H1 (cell line): ENCODE measurements around the gene HNRNPU.

Experiments used
- KDM1A ChIP-seq: fragments of 200-600, 300-600 bp; sonication (generic); IDR thresholded peaks from 2 replicates; pipeline ENCODE4 v1.7.1; 2016; ENCODE audit warnings: mild to moderate bottlenecking, low read length, borderline replicate concordance
- TF ChIP-seq, protein P1 (sequence below), 3 experiments: IDR thresholded peaks; 1 replicate in 2 of 3; 2 replicates in 1 of 3; pipeline versions ENCODE4 v1.5.1 to v1.6.1; 2011; ENCODE audit warnings: low read length in 3 of 3, mild to moderate bottlenecking in 3 of 3, inconsistent platforms in 2 of 3, low read depth in 1 of 3, moderate library complexity in 1 of 3; ENCODE audit not compliant: insufficient read depth in 1 of 3; ENCODE audit errors: control extremely low read depth in 1 of 3

DNA sequence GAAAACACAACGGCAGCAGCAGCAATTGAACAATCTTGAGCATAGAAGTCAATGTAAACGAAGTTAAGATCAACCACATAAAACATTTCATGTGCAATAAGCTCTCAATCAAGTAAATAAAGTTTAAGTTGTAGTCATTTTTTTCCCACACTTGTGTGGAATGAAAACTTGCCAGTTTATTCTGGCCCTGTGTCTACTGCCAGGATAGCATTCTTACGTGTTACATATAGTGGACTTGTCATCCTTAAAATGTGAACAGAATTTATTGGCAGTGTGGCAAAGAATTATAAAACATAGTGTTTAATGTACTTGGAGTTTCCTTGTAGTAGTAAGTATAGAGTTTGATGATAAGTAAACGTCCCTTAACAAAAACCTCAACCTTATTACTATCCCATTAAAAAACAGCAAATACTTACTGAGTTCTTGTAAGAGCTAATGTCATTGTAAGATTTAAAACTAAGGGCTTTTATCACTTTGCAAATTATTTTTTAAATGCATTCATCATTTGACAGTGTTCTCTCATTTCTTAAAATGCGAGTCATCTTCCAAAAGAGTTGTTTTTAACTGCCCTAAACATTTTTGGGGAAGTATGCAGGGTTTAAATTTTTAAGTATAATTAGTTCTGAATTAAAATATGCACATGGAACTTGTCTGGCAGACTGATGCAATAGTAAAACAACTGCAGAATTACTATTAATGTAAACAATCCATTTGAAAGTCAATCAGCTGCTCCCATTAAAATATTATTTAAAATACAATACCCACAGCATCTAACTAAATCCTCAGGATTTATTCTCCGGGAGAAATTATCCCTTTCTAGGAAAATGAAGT, 21.0 kb downstream of the HNRNPU start:
- TF ChIP-seq KDM1A = no peak
- TF ChIP-seq, protein P1, sequence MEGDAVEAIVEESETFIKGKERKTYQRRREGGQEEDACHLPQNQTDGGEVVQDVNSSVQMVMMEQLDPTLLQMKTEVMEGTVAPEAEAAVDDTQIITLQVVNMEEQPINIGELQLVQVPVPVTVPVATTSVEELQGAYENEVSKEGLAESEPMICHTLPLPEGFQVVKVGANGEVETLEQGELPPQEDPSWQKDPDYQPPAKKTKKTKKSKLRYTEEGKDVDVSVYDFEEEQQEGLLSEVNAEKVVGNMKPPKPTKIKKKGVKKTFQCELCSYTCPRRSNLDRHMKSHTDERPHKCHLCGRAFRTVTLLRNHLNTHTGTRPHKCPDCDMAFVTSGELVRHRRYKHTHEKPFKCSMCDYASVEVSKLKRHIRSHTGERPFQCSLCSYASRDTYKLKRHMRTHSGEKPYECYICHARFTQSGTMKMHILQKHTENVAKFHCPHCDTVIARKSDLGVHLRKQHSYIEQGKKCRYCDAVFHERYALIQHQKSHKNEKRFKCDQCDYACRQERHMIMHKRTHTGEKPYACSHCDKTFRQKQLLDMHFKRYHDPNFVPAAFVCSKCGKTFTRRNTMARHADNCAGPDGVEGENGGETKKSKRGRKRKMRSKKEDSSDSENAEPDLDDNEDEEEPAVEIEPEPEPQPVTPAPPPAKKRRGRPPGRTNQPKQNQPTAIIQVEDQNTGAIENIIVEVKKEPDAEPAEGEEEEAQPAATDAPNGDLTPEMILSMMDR (IDR thresholded peaks at IDR 0.05; ENCODE audit: control extremely low read depth in 1 of 3, insufficient read depth in 1 of 3, low read depth in 1 of 3, low read length in 3 of 3) = no peak
